ENCODE data around the gene TLCD3B. TPM values are rescaled to one million over a fixed set of nuclear protein-coding genes. Genes with fewer than 3 reads are reported as not detected.
A peak's percentile ranks its signal among the peaks of the same experiment; 100 is the strongest.

The TLCD3B gene
- total and polyA plus RNA-seq, 3 donors from 2014 or later = 51.8 to 194 (median 82.7) TPM

DNA sequence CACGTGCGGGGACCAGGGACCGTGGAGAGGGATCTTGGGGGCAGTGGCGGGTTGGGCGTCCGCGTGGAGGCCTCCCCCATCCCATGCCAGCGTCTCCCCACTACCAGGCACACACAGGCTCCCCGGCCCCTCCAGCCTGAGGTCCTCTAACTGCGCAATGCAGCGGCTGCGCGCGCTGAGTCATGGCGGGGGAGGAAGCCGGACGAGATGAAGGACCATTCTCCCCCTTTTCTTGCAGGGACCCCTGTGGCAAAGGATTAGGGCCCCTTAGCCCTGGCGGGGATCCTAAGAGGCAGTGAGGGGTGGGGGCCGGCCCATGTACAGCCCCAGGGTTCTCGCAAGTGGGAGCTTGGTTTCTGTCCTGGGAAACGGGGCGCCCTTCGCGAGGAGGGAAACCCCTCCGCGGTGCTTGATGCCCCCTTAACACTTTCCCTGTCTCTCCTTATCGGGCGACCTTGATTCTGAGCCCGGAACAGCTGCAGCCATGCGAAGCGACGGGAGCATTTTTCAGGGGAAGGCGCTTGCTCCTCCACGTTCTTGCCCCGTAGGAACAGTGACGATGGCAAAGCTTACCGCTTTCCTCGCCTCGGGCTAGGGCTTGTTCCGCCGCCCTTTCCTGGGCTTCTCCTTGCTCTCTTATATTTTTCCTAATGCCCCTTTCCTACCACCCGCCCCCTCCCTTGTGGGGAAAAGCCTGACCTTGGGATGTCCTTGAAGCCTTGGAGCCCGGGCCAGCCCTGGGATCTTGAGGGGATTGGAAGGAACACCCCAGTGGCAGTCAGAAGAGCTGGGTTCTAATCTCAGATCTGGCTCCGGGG is 35.1 kb upstream of the TLCD3B start:
- TF ChIP-seq, protein P1, sequence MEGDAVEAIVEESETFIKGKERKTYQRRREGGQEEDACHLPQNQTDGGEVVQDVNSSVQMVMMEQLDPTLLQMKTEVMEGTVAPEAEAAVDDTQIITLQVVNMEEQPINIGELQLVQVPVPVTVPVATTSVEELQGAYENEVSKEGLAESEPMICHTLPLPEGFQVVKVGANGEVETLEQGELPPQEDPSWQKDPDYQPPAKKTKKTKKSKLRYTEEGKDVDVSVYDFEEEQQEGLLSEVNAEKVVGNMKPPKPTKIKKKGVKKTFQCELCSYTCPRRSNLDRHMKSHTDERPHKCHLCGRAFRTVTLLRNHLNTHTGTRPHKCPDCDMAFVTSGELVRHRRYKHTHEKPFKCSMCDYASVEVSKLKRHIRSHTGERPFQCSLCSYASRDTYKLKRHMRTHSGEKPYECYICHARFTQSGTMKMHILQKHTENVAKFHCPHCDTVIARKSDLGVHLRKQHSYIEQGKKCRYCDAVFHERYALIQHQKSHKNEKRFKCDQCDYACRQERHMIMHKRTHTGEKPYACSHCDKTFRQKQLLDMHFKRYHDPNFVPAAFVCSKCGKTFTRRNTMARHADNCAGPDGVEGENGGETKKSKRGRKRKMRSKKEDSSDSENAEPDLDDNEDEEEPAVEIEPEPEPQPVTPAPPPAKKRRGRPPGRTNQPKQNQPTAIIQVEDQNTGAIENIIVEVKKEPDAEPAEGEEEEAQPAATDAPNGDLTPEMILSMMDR (IDR thresholded peaks at IDR 0.05) = no peak
- no peak for TF ChIP-seq POLR2A (IDR thresholded peaks at IDR 0.05)
- Histone ChIP-seq H3K4me1 (peaks cover 45% of the 10 kb centered on the region), H3K27me3 (no peaks in the 10 kb centered on the region), H3K27ac (peak overlapping the region; percentile 93 to 96), H3K9me3 (no peaks in the 10 kb centered on the region), H3K4me3 (peak overlapping the region; percentile 77 to 89), H3K36me3 (ENCODE audit: low read depth, missing control alignments) (no peaks in the 10 kb centered on the region)
- intact Hi-C loops (cut with DNase I; ENCODE audit: low total_unique reads) = no loop called here
- 0 to 1% methylated on average over 23 to 35 of the region's 44 CpGs for WGBS, 2 donors
- peak; percentile 33 for DNase-seq

GRCh38 chr16:30065102-30065942 is 34.3 kb upstream of the TLCD3B start, which contains the start of gene ALDOA:
ALDOA (plus strand) TSS chr16:30065760; CDS start chr16:30066898, 1,138 bp downstream.
- H3K36me3 ChIP-seq (ENCODE audit: low read depth, missing control alignments) = no peaks in the 10 kb centered on the region
- intact Hi-C loops (cut with DNase I; ENCODE audit: low total_unique reads) = no loop called here
- TF ChIP-seq, protein P1 (IDR thresholded peaks at IDR 0.05) = peak in 1 of 3 experiments; percentile 14
- TF ChIP-seq POLR2A (IDR thresholded peaks at IDR 0.05) = peak; percentile 78
- H3K4me1 ChIP-seq = peaks cover 43% of the 10 kb centered on the region
- peak within 1 kb of the TSS; percentile 77 to 89 for H3K4me3 ChIP-seq
- no peaks in the 10 kb centered on the region for H3K27me3 ChIP-seq
- H3K9me3 ChIP-seq = no peaks in the 10 kb centered on the region
- DNase-seq = peak; percentile 98
- peak within 1 kb of the TSS; percentile 93 to 96 for H3K27ac ChIP-seq
- 0% methylated on average over 24 to 81 of the region's 99 CpGs for WGBS, 2 donors

GRCh38 chr16:30064729-30065101 is 33.6 kb upstream of the TLCD3B start:
- TF ChIP-seq POLR2A (IDR thresholded peaks at IDR 0.05) = no peak
- TF ChIP-seq, protein P1 (IDR thresholded peaks at IDR 0.05) = no peak
- H3K27me3 ChIP-seq = no peaks in the 10 kb centered on the region
- 1% methylated on average over 21 of the region's 25 CpGs for WGBS, 2 donors
- no peak for DNase-seq
- no peaks in the 10 kb centered on the region for H3K9me3 ChIP-seq
- H3K27ac ChIP-seq = peak overlapping the region; percentile 93 to 94
- peaks cover 37% of the 10 kb centered on the region for H3K4me1 ChIP-seq
- H3K4me3 ChIP-seq = peak overlapping the region; percentile 77 to 89
- intact Hi-C loops (cut with DNase I; ENCODE audit: low total_unique reads) = no loop called here
- no peaks in the 10 kb centered on the region for H3K36me3 ChIP-seq (ENCODE audit: low read depth, missing control alignments)

GRCh38 chr16:30063893-30064728 is 33.0 kb upstream of the TLCD3B start:
- peak; percentile 81 for DNase-seq
- Histone ChIP-seq H3K36me3 (ENCODE audit: low read depth, missing control alignments) (no peaks in the 10 kb centered on the region), H3K4me1 (peaks cover 31% of the 10 kb centered on the region), H3K4me3 (peak overlapping the region; percentile 77 to 89), H3K9me3 (no peaks in the 10 kb centered on the region), H3K27ac (peak overlapping the region; percentile 93 to 94), H3K27me3 (no peaks in the 10 kb centered on the region)
- no peak for TF ChIP-seq POLR2A (IDR thresholded peaks at IDR 0.05)
- TF ChIP-seq, protein P1 (IDR thresholded peaks at IDR 0.05) = peak in 2 of 3 experiments; percentile 22 to 26
- 1 to 3% methylated on average over 14 to 27 of the region's 27 CpGs for WGBS, 2 donors
- intact Hi-C loops (cut with DNase I; ENCODE audit: low total_unique reads) = no loop called here
